Measurements from ENCODE around the gene SLC35F5.
"Not testable (repeated sequence)": the region's sequence is repeated elsewhere in the genome, so short reads cannot be mapped to it uniquely, and the experiment has no call there.

Gene SLC35F5

GRCh38 chr2:113755035-113755834 is 1.2 kb downstream of the SLC35F5 start:
- no peak for DNase-seq

- DNase-seq: no peak
Measured at GRCh38 chr2:113754160-113754559, 2.3 kb downstream of the SLC35F5 start.

- DNase-seq: no peak
Measured at GRCh38 chr2:113750385-113750784, 6.1 kb downstream of the SLC35F5 start.

- DNase-seq: no peak
Measured at GRCh38 chr2:113741091-113741490, 15.4 kb downstream of the SLC35F5 start.

GRCh38 chr2:113739849-113740248 is 16.6 kb downstream of the SLC35F5 start:
- no peak for DNase-seq

GRCh38 chr2:113734185-113734584 is 22.3 kb downstream of the SLC35F5 start:
- DNase-seq: no peak

- no peak for DNase-seq
Measured at GRCh38 chr2:113724010-113724409, 32.4 kb downstream of the SLC35F5 start.

GRCh38 chr2:113723411-113723810 is 33.0 kb downstream of the SLC35F5 start:
- no peak for DNase-seq

GRCh38 chr2:113720167-113720566 is 36.3 kb downstream of the SLC35F5 start:
- DNase-seq: no peak

GRCh38 chr2:113716291-113716690 is 40.2 kb downstream of the SLC35F5 start:
- DNase-seq: no peak

GRCh38 chr2:113712941-113713340 is 43.5 kb downstream of the SLC35F5 start:
- no peak for DNase-seq

GRCh38 chr2:113711851-113712250 is 44.6 kb downstream of the SLC35F5 start:
- no peak for DNase-seq

GRCh38 chr2:113709022-113709421 is 47.4 kb downstream of the SLC35F5 start:
- no peak for DNase-seq

GRCh38 chr2:113707106-113707505 is 49.3 kb downstream of the SLC35F5 start:
- DNase-seq: no peak

GRCh38 chr2:113705982-113706523 is 50.4 kb downstream of the SLC35F5 start:
- DNase-seq: no peak

GRCh38 chr2:113704300-113704993 is 52.0 kb downstream of the SLC35F5 start:
- not testable (repeated sequence) for DNase-seq

GRCh38 chr2:113703386-113704299 is 52.8 kb downstream of the SLC35F5 start:
- DNase-seq: no peak

GRCh38 chr2:113700186-113700841 is 56.1 kb downstream of the SLC35F5 start:
- peak; percentile 39 for DNase-seq

- no peak for DNase-seq
Measured at GRCh38 chr2:113698892-113699447, 57.5 kb downstream of the SLC35F5 start.

GRCh38 chr2:113698251-113698650 is 58.2 kb downstream of the SLC35F5 start:
- DNase-seq: not testable (repeated sequence)

- DNase-seq: no peak
Measured at GRCh38 chr2:113697516-113697915, 58.9 kb downstream of the SLC35F5 start.

GRCh38 chr2:113694438-113694837 is 62.0 kb downstream of the SLC35F5 start:
- no peak for DNase-seq

Measured in 8988T (cell line).